Natural killer cell (primary cell): Measurements from ENCODE around the gene ATG101. TPM values are rescaled to one million over a fixed set of nuclear protein-coding genes. Genes with fewer than 3 reads are reported as not detected.

Experiments
- ATAC-seq, 3 donors: fragments of 150-1000 bp in 2 of 3; fragments of 200-7000 bp in 1 of 3; cut with Tn5 transposase; 1 replicate in 1 of 3; 2 replicates in 2 of 3; pipeline ENCODE4 v1.10.0; 2021; ENCODE audit warnings: mild to moderate bottlenecking in 2 of 3, moderate library complexity in 2 of 3
- DNase-seq, 2 donors: peaks; one replicate each; pipeline versions ENCODE4 v3.0.0 to v3.0.0-alpha.2; 2013 to 2021; ENCODE audit warnings: mixed read lengths in 1 of 2
- H3K27ac ChIP-seq: one replicate; pipeline ENCODE4 v1.5.1; 2013; ENCODE audit warnings: mild to moderate bottlenecking, low read length
- H3K27me3 ChIP-seq: one replicate; pipeline ENCODE4 v1.6.1; 2013; ENCODE audit warnings: low read length; ENCODE audit not compliant: control insufficient read depth, insufficient read depth
- H3K36me3 ChIP-seq: one replicate; pipeline ENCODE4 v1.6.1; 2013; ENCODE audit warnings: low read length; ENCODE audit not compliant: control insufficient read depth, insufficient read depth
- H3K4me1 ChIP-seq: one replicate; pipeline ENCODE4 v1.6.1; 2013; ENCODE audit warnings: low read length; ENCODE audit not compliant: control insufficient read depth, insufficient read depth
- H3K4me3 ChIP-seq: one replicate; pipeline ENCODE4 v1.5.1; 2013; ENCODE audit warnings: low read length
- H3K9me3 ChIP-seq: one replicate; pipeline ENCODE4 v1.6.1; 2013; ENCODE audit warnings: low read length; ENCODE audit not compliant: control insufficient read depth, insufficient read depth
- H3K27ac Mint-ChIP-seq, 2 donors: one replicate each; pipeline ENCODE4 v1.8.0; 2022; ENCODE audit warnings: mild to moderate bottlenecking in 2 of 2, mixed read lengths in 2 of 2, moderate library complexity in 1 of 2
- H3K27me3 Mint-ChIP-seq, 2 donors: one replicate each; pipeline ENCODE4 v1.8.0; 2022; ENCODE audit warnings: low read depth in 2 of 2, mixed read lengths in 2 of 2
- H3K36me3 Mint-ChIP-seq: one replicate; pipeline ENCODE4 v1.8.0; 2022; ENCODE audit warnings: mixed read lengths
- H3K4me1 Mint-ChIP-seq, 2 donors: one replicate each; pipeline ENCODE4 v1.8.0; 2022; ENCODE audit warnings: mixed read lengths in 2 of 2
- H3K4me3 Mint-ChIP-seq: one replicate; pipeline ENCODE4 v1.8.0; 2022; ENCODE audit warnings: mild to moderate bottlenecking, moderate library complexity, mixed read lengths
- H3K9me3 Mint-ChIP-seq, 2 donors: one replicate each; pipeline ENCODE4 v1.8.0; 2022; ENCODE audit warnings: mixed read lengths in 2 of 2
- WGBS: methylation state at CpG from one replicate; pipeline ENCODE4 v1.1.7; 2013; ENCODE audit warnings: missing lambda C conversion rate; ENCODE audit not compliant: insufficient coverage; 5-methylcytosine and 5-hydroxymethylcytosine counted together
- intact Hi-C: fragments of 100-400 bp; cut with micrococcal nuclease; formaldehyde crosslinking; loops from one replicate; pipeline ENCODE4 v1.14.2; 2022
- total RNA-seq, 4 donors: library from RNA; stranded (reverse); fragments of 120-200 nt in 1 of 4; gene quantifications; one replicate each; pipeline versions ENCODE4 v1.2.3 to v1.2.4, GENCODE V29; 2013 to 2022
- TF ChIP-seq, protein P1 (sequence below): fragments of 200-600 bp; IDR thresholded peaks from one replicate; pipeline ENCODE4 v1.8.0; 2022; ENCODE audit warnings: antibody characterized with exemption

Gene ATG101
- total RNA-seq, 3 donors from 2014 or later (not counting 1 experiment from before 2014, with no cell fraction given) = 18.6 to 32.8 (median 23.3) TPM

- DNase-seq = no peak
- ATAC-seq = no peak
- Mint-ChIP-seq H3K36me3 (no peaks in the 10 kb centered on the region), H3K4me1 (no peaks in the 10 kb centered on the region), H3K4me3 (no peak overlapping the region), H3K27ac (no peak overlapping the region), H3K9me3 (no peaks in the 10 kb centered on the region), H3K27me3 (peaks cover 32 to 42% of the 10 kb centered on the region in 2 donors)
- H3K4me1 ChIP-seq = no peaks in the 10 kb centered on the region
- no peaks in the 10 kb centered on the region for H3K9me3 ChIP-seq
- no peak overlapping the region for H3K27ac ChIP-seq
- intact Hi-C loops = no loop called here
- H3K36me3 ChIP-seq = no peaks in the 10 kb centered on the region
- 91% methylated on average over 11 of the region's 11 CpGs for WGBS
- TF ChIP-seq, protein P1, sequence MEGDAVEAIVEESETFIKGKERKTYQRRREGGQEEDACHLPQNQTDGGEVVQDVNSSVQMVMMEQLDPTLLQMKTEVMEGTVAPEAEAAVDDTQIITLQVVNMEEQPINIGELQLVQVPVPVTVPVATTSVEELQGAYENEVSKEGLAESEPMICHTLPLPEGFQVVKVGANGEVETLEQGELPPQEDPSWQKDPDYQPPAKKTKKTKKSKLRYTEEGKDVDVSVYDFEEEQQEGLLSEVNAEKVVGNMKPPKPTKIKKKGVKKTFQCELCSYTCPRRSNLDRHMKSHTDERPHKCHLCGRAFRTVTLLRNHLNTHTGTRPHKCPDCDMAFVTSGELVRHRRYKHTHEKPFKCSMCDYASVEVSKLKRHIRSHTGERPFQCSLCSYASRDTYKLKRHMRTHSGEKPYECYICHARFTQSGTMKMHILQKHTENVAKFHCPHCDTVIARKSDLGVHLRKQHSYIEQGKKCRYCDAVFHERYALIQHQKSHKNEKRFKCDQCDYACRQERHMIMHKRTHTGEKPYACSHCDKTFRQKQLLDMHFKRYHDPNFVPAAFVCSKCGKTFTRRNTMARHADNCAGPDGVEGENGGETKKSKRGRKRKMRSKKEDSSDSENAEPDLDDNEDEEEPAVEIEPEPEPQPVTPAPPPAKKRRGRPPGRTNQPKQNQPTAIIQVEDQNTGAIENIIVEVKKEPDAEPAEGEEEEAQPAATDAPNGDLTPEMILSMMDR = no peak
- H3K27me3 ChIP-seq = peaks cover 6% of the 10 kb centered on the region
- no peak overlapping the region for H3K4me3 ChIP-seq
Observed at GRCh38 chr12:52089491-52089890, 19.7 kb downstream of the ATG101 start.

- no peak for ATAC-seq
- peaks cover 36 to 44% of the 10 kb centered on the region in 2 donors for H3K27me3 Mint-ChIP-seq
- no peaks in the 10 kb centered on the region for H3K36me3 ChIP-seq
- H3K27ac Mint-ChIP-seq = no peak overlapping the region
- DNase-seq = no peak
- WGBS = 49% methylated on average over 10 of the region's 10 CpGs
- no peaks in the 10 kb centered on the region for H3K9me3 ChIP-seq
- no peak overlapping the region for H3K4me3 ChIP-seq
- intact Hi-C loops = no loop called here
- peaks cover 6% of the 10 kb centered on the region for H3K27me3 ChIP-seq
- H3K27ac ChIP-seq = no peak overlapping the region
- TF ChIP-seq, protein P1 = no peak
- H3K4me1 ChIP-seq = no peaks in the 10 kb centered on the region
- H3K4me1 Mint-ChIP-seq = no peaks in the 10 kb centered on the region
- no peak overlapping the region for H3K4me3 Mint-ChIP-seq
- no peaks in the 10 kb centered on the region for H3K9me3 Mint-ChIP-seq
- no peaks in the 10 kb centered on the region for H3K36me3 Mint-ChIP-seq
Observed at GRCh38 chr12:52090291-52090690, 20.5 kb downstream of the ATG101 start.

DNA sequence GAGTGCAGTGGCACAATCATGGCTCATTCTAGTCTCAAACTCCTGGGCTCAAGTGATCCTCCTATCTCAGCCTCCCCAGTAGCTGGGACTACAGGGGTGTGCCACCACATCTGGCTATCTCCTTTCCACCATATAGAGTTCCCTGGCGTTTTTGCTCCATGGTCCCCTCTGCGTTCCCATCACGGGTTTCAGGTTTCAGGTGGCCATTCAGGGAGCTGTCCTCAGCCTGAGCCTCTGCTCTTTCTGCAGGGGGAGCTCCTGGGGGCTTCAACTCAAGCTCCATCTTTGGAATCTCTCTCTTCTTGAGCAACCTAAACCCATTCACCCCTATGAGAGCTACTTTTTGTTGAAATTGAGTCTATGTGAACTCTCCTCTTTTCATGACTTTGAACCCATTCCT is 21.3 kb downstream of the ATG101 start:
- TF ChIP-seq, protein P1 = no peak
- ATAC-seq (no peak), DNase-seq (no peak)
- no peaks in the 10 kb centered on the region for H3K36me3 Mint-ChIP-seq
- H3K9me3 ChIP-seq = no peaks in the 10 kb centered on the region
- H3K27me3 Mint-ChIP-seq = peaks cover 37 to 44% of the 10 kb centered on the region in 2 donors
- no peaks in the 10 kb centered on the region for H3K4me1 Mint-ChIP-seq
- no peak overlapping the region for H3K4me3 ChIP-seq
- no peaks in the 10 kb centered on the region for H3K36me3 ChIP-seq
- WGBS = 31% methylated on average over 3 of the region's 3 CpGs
- H3K27me3 ChIP-seq = peaks cover 6% of the 10 kb centered on the region
- intact Hi-C loops = no loop called here
- H3K27ac ChIP-seq = no peak overlapping the region
- no peaks in the 10 kb centered on the region for H3K4me1 ChIP-seq
- no peaks in the 10 kb centered on the region for H3K9me3 Mint-ChIP-seq
- no peak overlapping the region for H3K4me3 Mint-ChIP-seq
- H3K27ac Mint-ChIP-seq = no peak overlapping the region

DNA sequence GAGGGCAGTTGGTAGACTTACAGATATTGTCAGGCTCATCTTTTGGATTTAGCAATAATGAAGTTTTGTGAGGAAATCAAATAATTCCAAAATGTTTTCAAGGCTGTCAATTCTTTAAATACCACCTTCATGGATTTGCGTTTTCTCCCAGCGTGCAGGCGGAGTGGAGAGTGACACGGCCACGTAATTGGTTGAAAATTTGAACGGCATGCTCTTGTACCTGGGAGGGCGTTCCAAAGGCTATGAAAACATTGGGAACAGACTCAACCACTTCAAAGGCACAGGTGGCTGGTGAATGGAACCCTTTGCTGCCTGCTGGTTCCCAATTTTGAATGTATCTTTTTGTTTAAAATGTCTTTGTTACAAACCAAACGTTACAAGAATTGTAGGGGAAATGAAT is 22.1 kb downstream of the ATG101 start:
- TF ChIP-seq, protein P1 = no peak
- H3K27ac ChIP-seq = no peak overlapping the region
- no peaks in the 10 kb centered on the region for H3K9me3 ChIP-seq
- H3K27me3 Mint-ChIP-seq = peaks cover 34 to 38% of the 10 kb centered on the region in 2 donors
- H3K36me3 ChIP-seq = no peaks in the 10 kb centered on the region
- peaks cover 6% of the 10 kb centered on the region for H3K27me3 ChIP-seq
- ATAC-seq (no peak), DNase-seq (no peak)
- WGBS = 75% methylated on average over 8 of the region's 8 CpGs
- H3K4me3 ChIP-seq = no peak overlapping the region
- intact Hi-C loops = no loop called here
- H3K4me1 Mint-ChIP-seq = no peaks in the 10 kb centered on the region
- no peaks in the 10 kb centered on the region for H3K36me3 Mint-ChIP-seq
- no peaks in the 10 kb centered on the region for H3K4me1 ChIP-seq
- no peak overlapping the region for H3K4me3 Mint-ChIP-seq
- H3K27ac Mint-ChIP-seq = no peak overlapping the region
- no peaks in the 10 kb centered on the region for H3K9me3 Mint-ChIP-seq
